ENCODE measurements around the gene FKBP7.
A peak's percentile ranks its signal among the peaks of the same experiment; 100 is the strongest.

DNA sequence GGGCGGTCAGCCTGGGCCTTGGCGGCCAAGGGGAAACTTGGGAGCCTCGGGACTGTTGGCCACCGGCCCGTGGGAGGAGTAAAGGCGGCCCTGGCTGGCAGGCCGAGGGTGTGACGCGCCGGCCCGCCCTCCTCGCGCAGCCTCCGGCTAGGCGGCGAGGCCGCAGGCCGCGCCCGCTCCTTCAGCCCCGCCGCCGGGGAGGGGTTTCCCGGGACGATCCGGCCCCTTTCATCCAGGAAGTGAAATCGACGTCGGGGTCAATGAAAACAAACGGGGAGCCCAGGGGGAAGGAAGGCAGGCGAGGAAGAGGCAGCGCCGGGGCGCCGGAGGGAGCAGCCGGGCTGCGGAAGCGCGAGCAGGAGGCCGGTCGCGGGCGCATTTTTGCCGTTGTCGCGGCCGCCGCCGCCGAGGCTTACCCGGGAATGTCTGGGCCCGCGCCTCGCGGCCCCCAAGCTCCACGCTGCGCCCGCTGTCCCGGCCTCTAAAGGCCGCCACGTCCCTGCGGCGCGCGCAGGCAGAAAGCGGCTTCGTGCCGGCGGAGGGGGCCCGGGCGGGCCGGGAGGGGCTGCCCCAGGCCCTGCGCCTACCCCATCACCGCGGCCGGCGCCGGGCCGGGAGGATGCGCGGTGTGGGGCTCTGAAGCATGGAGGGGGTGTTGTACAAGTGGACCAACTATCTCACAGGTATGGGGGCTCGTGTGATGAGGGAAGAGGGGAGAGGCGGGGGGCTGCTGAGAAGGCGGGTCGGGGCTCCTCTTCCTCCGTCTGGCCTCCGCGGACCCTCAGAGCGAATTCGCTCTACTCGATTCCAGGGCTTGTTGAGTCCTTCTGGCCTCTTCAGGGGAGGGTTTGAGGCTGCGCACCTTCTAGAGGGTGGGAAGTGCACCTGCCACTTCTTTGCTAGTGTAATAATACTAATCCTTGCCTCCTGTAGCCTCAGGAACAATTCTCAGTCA, 2.1 kb upstream of the FKBP7 start, which contains the start of gene PLEKHA3:
- TF ChIP-seq, protein P1, sequence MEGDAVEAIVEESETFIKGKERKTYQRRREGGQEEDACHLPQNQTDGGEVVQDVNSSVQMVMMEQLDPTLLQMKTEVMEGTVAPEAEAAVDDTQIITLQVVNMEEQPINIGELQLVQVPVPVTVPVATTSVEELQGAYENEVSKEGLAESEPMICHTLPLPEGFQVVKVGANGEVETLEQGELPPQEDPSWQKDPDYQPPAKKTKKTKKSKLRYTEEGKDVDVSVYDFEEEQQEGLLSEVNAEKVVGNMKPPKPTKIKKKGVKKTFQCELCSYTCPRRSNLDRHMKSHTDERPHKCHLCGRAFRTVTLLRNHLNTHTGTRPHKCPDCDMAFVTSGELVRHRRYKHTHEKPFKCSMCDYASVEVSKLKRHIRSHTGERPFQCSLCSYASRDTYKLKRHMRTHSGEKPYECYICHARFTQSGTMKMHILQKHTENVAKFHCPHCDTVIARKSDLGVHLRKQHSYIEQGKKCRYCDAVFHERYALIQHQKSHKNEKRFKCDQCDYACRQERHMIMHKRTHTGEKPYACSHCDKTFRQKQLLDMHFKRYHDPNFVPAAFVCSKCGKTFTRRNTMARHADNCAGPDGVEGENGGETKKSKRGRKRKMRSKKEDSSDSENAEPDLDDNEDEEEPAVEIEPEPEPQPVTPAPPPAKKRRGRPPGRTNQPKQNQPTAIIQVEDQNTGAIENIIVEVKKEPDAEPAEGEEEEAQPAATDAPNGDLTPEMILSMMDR (IDR thresholded peaks at IDR 0.05): no peak
- TF ChIP-seq EP300 (IDR thresholded peaks at IDR 0.05) (no peak), POLR2A (IDR thresholded peaks at IDR 0.05; ENCODE audit: low read depth) (peak; percentile 22), POLR2AphosphoS5 (IDR thresholded peaks at IDR 0.05) (peak; percentile 86 to 89)
